Fibroblast of lung (primary cell): Measurements from ENCODE around the gene DENND1A. TPM values are rescaled to one million over a fixed set of nuclear protein-coding genes. Genes with fewer than 3 reads are reported as not detected.
"Not testable (repeated sequence)": the region's sequence is repeated elsewhere in the genome, so short reads cannot be mapped to it uniquely, and the experiment has no call there.

Source experiments
- DNase-seq, 2 donors: peaks; one replicate each; pipeline versions ENCODE4 v3.0.0 to v3.0.0-alpha.2; 2010; ENCODE audit warnings: low read depth in 2 of 2
- H2AFZ ChIP-seq: 2 replicates; pipeline ENCODE4 v1.5.1; 2012; ENCODE audit warnings: low read length, control low read depth, inconsistent platforms
- H3K27ac ChIP-seq: 2 replicates; pipeline ENCODE4 v1.5.1; 2011; ENCODE audit warnings: low read length, control low read depth; ENCODE audit not compliant: insufficient read depth
- H3K27me3 ChIP-seq: 2 replicates; pipeline ENCODE4 v1.5.1; 2011; ENCODE audit warnings: mild to moderate bottlenecking, low read length; ENCODE audit not compliant: control insufficient read depth, insufficient read depth
- H3K36me3 ChIP-seq: 2 replicates; pipeline ENCODE4 v1.5.1; 2011; ENCODE audit warnings: low read length; ENCODE audit not compliant: control insufficient read depth, insufficient read depth
- H3K4me1 ChIP-seq: 2 replicates; pipeline ENCODE4 v1.5.1; 2011; ENCODE audit warnings: low read length; ENCODE audit not compliant: control insufficient read depth, insufficient read depth; ENCODE audit errors: extremely low read depth
- H3K4me2 ChIP-seq: 2 replicates; pipeline ENCODE4 v1.5.1; 2011; ENCODE audit warnings: low read length, control low read depth; ENCODE audit not compliant: insufficient read depth; ENCODE audit errors: extremely low read depth
- H3K4me3 ChIP-seq, 4 experiments: fragments of 200-600 bp in 1 of 4; sonication (generic) in 1 of 4; replicated peaks in 1 of 4; 2 replicates each; pipeline ENCODE4 v1.5.1; 2011 to 2016; ENCODE audit warnings: low read length in 4 of 4, low read depth in 3 of 4, mild to moderate bottlenecking in 3 of 4, control low read depth in 2 of 4, inconsistent platforms in 1 of 4, mixed read lengths in 1 of 4; ENCODE audit not compliant: insufficient read depth in 1 of 4; ENCODE audit errors: control extremely low read depth in 1 of 4
- H3K79me2 ChIP-seq: 2 replicates; pipeline ENCODE4 v1.5.1; 2012; ENCODE audit warnings: mild to moderate bottlenecking, low read length, inconsistent platforms; ENCODE audit not compliant: control insufficient read depth, insufficient read depth
- H3K9ac ChIP-seq: 2 replicates; pipeline ENCODE4 v1.5.1; 2011; ENCODE audit warnings: mild to moderate bottlenecking, low read length, control low read depth; ENCODE audit not compliant: insufficient read depth
- H3K9me3 ChIP-seq: 2 replicates; pipeline ENCODE4 v1.5.1; 2012; ENCODE audit warnings: low read depth, low read length; ENCODE audit not compliant: control insufficient read depth, insufficient read depth
- H4K20me1 ChIP-seq: 2 replicates; pipeline ENCODE4 v1.5.1; 2011; ENCODE audit warnings: low read length; ENCODE audit not compliant: control insufficient read depth, insufficient read depth; ENCODE audit errors: extremely low read depth
- EZH2 ChIP-seq: IDR thresholded peaks from 2 replicates; pipeline ENCODE4 v1.5.1; 2012; ENCODE audit warnings: low read length, control low read depth, mild to moderate bottlenecking; ENCODE audit errors: missing control alignments
- polyA plus RNA-seq, 2 donors: library from polyadenylated mRNA; depleted of rRNA in 1 of 2; stranded (reverse) in 1 of 2; unstranded in 1 of 2; fragments of >200 nt; gene quantifications; 2 replicates each; pipeline ENCODE4 v1.2.1, GENCODE V29; 2011 to 2012; ENCODE audit warnings: missing spikeins in 1 of 2
- total RNA-seq: library from RNA; depleted of rRNA; stranded (reverse); fragments of >200 nt; gene quantifications from 2 replicates; pipeline ENCODE4 v1.2.1, GENCODE V29; 2014
- TF ChIP-seq, protein P1 (sequence below), 2 donors: IDR thresholded peaks in 1 of 2; conservative IDR thresholded peaks in 1 of 2; 1 replicate in 1 of 2; 2 replicates in 1 of 2; pipeline ENCODE4 v1.5.1; 2011 to 2012; ENCODE audit warnings: low read length in 2 of 2, control low read depth in 1 of 2, inconsistent platforms in 1 of 2, low read depth in 1 of 2, mild to moderate bottlenecking in 1 of 2

DENND1A gene
- total and polyA plus RNA-seq, 2 donors (not counting 1 experiment from before 2014, with no cell fraction given) = 13.0 to 18.3 TPM

DNA sequence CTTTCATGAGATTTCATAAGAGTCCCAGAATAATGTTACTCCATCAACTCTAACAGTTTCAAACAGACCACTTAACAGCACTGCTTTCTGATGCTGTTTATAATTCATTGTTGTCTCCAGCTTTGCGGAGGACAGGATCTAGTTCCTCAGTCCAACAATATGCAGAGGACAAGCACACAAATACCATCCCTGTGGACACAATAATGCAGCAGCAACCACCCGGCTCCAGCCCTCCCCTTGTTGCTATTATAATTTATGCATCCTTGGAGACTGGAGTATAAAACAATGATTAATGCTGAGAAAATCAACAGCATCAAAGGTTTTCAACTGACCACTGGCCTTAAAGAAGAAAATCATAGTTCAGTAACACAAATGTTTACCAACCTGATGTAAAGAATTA is 108.3 kb downstream of the DENND1A start:
- peak in 1 of 2 donors; percentile 1 for DNase-seq
- Histone ChIP-seq H3K9me3 (no peaks in the 10 kb centered on the region), H3K4me2 (no peak overlapping the region), H3K9ac (no peak overlapping the region), H3K27ac (no peak overlapping the region), H3K27me3 (no peaks in the 10 kb centered on the region), H2AFZ (no peak overlapping the region), H4K20me1 (peaks cover 2% of the 10 kb centered on the region), H3K79me2 (no peaks in the 10 kb centered on the region), H3K36me3 (no peaks in the 10 kb centered on the region), H3K4me3 (no peak overlapping the region), H3K4me1 (no peaks in the 10 kb centered on the region)
- TF ChIP-seq, protein P1, sequence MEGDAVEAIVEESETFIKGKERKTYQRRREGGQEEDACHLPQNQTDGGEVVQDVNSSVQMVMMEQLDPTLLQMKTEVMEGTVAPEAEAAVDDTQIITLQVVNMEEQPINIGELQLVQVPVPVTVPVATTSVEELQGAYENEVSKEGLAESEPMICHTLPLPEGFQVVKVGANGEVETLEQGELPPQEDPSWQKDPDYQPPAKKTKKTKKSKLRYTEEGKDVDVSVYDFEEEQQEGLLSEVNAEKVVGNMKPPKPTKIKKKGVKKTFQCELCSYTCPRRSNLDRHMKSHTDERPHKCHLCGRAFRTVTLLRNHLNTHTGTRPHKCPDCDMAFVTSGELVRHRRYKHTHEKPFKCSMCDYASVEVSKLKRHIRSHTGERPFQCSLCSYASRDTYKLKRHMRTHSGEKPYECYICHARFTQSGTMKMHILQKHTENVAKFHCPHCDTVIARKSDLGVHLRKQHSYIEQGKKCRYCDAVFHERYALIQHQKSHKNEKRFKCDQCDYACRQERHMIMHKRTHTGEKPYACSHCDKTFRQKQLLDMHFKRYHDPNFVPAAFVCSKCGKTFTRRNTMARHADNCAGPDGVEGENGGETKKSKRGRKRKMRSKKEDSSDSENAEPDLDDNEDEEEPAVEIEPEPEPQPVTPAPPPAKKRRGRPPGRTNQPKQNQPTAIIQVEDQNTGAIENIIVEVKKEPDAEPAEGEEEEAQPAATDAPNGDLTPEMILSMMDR (conservative IDR thresholded peaks at IDR 0.05 in 1 of 2, IDR thresholded peaks at IDR 0.05 in 1 of 2; ENCODE audit: low read depth in 1 of 2, low read length in 2 of 2) = no peak
- no peak for TF ChIP-seq EZH2

DNA sequence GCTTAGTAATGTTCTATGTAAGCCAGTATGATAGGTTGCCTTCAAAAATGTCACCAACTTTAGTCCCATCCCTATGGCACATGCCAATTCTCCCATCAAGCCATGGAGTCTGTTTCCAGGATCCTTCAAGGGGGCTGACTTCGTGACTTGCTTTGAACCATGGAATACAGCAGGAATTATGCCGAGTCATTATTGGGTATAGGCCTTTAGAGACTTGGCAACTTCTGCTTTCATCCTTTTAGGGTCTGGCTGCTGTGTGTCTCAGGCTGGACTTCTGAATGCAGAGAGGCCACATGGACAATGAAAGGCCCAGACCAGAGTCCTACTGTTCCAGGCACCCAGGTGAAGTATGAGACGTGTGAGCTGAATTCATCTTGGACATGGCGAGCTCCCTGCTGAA is 109.8 kb downstream of the DENND1A start:
- H3K9ac ChIP-seq = no peak overlapping the region
- H3K9me3 ChIP-seq = no peaks in the 10 kb centered on the region
- TF ChIP-seq, protein P1 (conservative IDR thresholded peaks at IDR 0.05 in 1 of 2, IDR thresholded peaks at IDR 0.05 in 1 of 2; ENCODE audit: low read depth in 1 of 2, low read length in 2 of 2) = no peak
- no peak for TF ChIP-seq EZH2
- H3K27me3 ChIP-seq = no peaks in the 10 kb centered on the region
- no peak overlapping the region for H3K4me2 ChIP-seq
- no peaks in the 10 kb centered on the region for H3K4me1 ChIP-seq
- H3K27ac ChIP-seq = no peak overlapping the region
- H4K20me1 ChIP-seq = no peaks in the 10 kb centered on the region
- H2AFZ ChIP-seq = no peak overlapping the region
- no peaks in the 10 kb centered on the region for H3K36me3 ChIP-seq
- no peak for DNase-seq
- H3K79me2 ChIP-seq = no peaks in the 10 kb centered on the region
- H3K4me3 ChIP-seq = no peak overlapping the region

DNA sequence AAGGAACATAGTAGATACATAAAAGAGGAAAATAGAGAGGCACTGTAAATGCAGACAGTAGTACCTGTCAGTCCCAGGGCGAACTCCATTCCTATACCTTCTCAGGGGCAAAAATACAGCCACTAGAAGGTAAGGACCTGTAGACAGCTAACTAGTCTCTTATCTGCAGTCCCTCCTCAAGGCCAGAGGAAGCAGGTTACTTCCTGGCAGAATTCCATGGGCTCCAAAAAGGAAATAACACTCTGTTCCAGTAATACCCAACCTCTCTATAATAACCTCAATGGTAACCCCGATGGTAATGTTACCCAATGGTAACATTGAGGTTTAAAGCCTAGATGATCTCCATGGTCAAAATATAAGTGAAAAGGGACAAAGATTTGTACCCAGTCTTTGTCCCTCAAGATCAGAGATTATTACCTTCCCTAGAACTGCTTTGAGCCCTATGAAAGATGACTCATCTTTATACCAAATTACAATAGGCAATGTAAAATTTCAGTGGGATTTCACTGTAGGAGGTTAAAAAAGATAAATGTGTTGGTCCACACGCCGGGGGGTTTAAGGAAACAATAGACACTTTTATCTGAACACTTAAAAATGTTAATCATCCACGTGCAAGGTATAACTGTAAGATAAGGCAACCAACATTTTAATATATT is 113.0 kb downstream of the DENND1A start:
- Histone ChIP-seq H3K4me2 (no peak overlapping the region), H3K79me2 (no peaks in the 10 kb centered on the region), H3K27me3 (no peaks in the 10 kb centered on the region), H4K20me1 (no peaks in the 10 kb centered on the region), H3K9me3 (no peaks in the 10 kb centered on the region), H3K4me3 (no peak overlapping the region), H3K36me3 (no peaks in the 10 kb centered on the region), H3K9ac (no peak overlapping the region), H3K4me1 (no peaks in the 10 kb centered on the region), H3K27ac (no peak overlapping the region), H2AFZ (no peak overlapping the region)
- TF ChIP-seq, protein P1 (conservative IDR thresholded peaks at IDR 0.05 in 1 of 2, IDR thresholded peaks at IDR 0.05 in 1 of 2; ENCODE audit: low read depth in 1 of 2, low read length in 2 of 2) = no peak
- no peak for TF ChIP-seq EZH2
- no peak for DNase-seq

DNA sequence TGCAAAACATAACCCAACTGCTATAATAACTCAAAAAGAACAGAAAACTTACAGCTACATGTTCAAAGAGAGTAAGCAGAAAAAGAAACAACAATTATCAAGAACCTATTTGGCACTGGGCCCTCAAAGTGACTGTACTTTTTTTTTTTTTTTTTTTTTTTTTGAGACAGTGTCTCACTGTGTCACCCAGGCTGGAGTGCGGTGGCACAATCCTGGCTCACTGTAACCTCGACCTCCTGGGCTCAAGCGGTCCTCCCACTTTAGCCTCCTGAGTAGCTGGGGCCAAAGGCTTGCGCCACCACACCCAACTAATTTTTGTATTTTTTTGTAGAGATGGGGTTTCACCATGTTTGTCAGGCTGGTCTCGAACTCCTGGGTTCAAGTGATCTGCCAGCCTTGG is 114.1 kb downstream of the DENND1A start:
- H2AFZ ChIP-seq, H3K4me1 ChIP-seq, H3K4me3 ChIP-seq, H3K27ac ChIP-seq, H3K79me2 ChIP-seq, H3K9me3 ChIP-seq, H3K36me3 ChIP-seq, H3K9ac ChIP-seq, DNase-seq, H3K27me3 ChIP-seq, H3K4me2 ChIP-seq, H4K20me1 ChIP-seq: not testable (repeated sequence)
